ENCODE data around the gene EIF1B. TPM values are rescaled to one million over a fixed set of nuclear protein-coding genes. Genes with fewer than 3 reads are reported as not detected.

The EIF1B gene
- total RNA-seq, 2 experiments from 2014 or later = 112 to 120 TPM

DNA sequence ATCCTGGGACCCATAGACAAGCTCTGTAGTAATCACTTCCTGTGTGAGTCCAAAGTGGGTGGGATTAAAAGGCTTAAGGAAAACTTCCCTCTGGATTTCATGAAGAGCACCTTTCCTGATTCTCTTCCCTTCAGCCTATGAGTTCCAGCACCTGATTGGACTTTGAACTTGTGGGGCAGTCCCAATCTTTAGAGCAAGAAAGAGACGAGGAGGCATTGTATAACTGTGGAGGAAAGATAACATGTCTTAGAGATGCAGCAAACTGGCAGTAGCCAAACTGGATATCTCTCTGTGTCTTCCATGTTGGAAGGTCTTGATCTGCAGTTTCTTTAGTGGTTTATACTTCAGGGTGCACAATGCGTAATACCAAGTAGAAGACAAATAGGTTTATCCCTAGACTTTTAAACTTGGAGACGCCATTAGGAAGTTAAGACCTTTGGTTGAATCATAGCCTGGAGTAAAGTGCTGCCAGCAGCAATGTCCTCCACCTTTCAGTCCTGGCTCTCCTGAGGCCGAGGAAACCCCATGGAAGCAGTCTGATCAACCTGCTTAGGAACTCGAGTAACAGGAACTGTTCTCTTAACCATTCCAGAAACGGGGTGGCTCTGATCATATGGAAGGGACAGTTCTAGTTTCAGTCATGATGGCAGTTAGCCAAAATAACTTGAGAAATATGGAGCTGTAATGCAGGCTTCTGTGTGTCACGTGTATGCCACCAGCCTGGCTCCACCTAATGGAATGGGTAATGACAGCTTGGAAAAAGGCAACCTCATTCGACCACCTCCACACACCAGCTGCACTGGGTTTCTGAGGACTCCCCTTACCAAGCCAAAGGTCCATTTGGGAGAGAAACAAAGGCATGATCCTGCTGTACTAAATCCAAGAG, 4.7 kb downstream of the EIF1B start:
- CTCF ChIA-PET = interaction anchor here (0.9 kb wide), 1 partner anchor 123 kb away, joined by 3 read pairs; no protein-coding TSS in a partner anchor

DNA sequence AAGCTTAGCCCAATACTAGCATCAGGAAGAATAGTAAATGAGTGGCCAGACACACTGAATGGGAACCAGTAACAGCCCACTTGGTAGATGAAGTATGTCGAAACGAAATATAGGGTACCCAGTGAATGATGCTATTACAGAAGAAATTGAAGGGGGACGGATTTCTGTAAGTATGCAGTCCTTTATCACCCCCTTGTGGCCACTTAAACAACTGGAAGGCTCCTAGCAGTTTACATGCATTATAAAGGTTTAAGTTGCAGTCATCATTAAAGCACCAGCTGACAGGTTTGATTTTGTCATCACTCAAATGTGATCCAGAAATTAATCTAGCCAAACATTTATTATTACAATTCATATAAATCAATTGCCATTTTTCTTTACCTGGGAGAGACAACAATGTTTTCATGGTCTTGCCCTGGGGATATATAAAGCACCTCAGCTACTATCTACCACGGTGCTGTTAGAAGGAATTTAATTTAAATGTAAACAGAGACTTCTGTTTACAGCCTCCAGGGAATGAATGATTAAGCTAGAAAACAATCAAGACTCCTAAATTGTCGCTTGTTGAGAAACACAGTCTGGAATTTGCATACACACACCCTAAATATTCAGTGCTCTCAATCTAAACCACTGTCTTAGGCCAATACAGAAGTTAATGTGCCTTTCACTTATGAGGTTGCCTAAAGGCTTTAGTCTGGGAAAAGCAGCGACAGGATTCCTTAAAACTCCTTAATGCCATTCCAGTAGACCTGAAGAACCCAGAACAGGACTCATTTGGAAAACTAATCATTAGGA, 7.8 kb downstream of the EIF1B start:
- ATAC-seq (ENCODE audit: poor library complexity) (peak; percentile 92), DNase-seq (peak in 11 of 14 experiments; percentile 5 to 83 (median 26))
- Mint-ChIP-seq H3K36me3 (ENCODE audit: low read depth) (peaks cover 29% of the 10 kb centered on the region), H3K27me3 (no peaks in the 10 kb centered on the region), H3K4me1 (ENCODE audit: low read depth) (peaks cover 16% of the 10 kb centered on the region), H3K27ac (no peak overlapping the region), H3K9me3 (no peaks in the 10 kb centered on the region), H3K4me3 (no peak overlapping the region)
- CTCF ChIA-PET = interaction anchor here (0.7 to 3.5 kb wide), 7 partner anchors 10 to 870 kb away, joined by 3 to 34 read pairs (median 5); no protein-coding TSS in a partner anchor
- no peaks in the 10 kb centered on the region for H3K27me3 ChIP-seq (ENCODE audit: control insufficient read depth in 1 of 2, insufficient read depth in 2 of 2, low read length in 2 of 2)
- no peaks in the 10 kb centered on the region for H3K9me3 ChIP-seq (ENCODE audit: control insufficient read depth in 1 of 2, insufficient read depth in 1 of 2, low read length in 2 of 2)
- no peaks in the 10 kb centered on the region for H3K4me1 ChIP-seq (ENCODE audit: insufficient read depth, low read length)
- no peak overlapping the region for H3K27ac ChIP-seq (ENCODE audit: low read depth in 1 of 2, low read length in 2 of 2)
- POLR2A ChIA-PET = interaction anchor here (1.2 to 1.3 kb wide), 2 partner anchors 126 to 135 kb away, joined by 3 to 4 read pairs; no protein-coding TSS in a partner anchor
- TF ChIP-seq, protein P1, sequence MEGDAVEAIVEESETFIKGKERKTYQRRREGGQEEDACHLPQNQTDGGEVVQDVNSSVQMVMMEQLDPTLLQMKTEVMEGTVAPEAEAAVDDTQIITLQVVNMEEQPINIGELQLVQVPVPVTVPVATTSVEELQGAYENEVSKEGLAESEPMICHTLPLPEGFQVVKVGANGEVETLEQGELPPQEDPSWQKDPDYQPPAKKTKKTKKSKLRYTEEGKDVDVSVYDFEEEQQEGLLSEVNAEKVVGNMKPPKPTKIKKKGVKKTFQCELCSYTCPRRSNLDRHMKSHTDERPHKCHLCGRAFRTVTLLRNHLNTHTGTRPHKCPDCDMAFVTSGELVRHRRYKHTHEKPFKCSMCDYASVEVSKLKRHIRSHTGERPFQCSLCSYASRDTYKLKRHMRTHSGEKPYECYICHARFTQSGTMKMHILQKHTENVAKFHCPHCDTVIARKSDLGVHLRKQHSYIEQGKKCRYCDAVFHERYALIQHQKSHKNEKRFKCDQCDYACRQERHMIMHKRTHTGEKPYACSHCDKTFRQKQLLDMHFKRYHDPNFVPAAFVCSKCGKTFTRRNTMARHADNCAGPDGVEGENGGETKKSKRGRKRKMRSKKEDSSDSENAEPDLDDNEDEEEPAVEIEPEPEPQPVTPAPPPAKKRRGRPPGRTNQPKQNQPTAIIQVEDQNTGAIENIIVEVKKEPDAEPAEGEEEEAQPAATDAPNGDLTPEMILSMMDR (IDR thresholded peaks at IDR 0.05) = peak; percentile 82
- no peak overlapping the region for H3K4me3 ChIP-seq (ENCODE audit: low read length)
- peaks cover 26% of the 10 kb centered on the region for H3K36me3 ChIP-seq (ENCODE audit: insufficient read depth, low read length)
- intact Hi-C loops (cut with DNase I, micrococcal nuclease) = loop anchor here (1.0 to 5.0 kb wide), 3 partner anchors 125 to 869 kb away; no protein-coding TSS in a partner anchor

More for the DNA sequence above, 4.7 kb downstream of the EIF1B start:
- Mint-ChIP-seq H3K4me3 (no peak overlapping the region), H3K27ac (peak overlapping the region; percentile 43), H3K27me3 (no peaks in the 10 kb centered on the region), H3K4me1 (ENCODE audit: low read depth) (peaks cover 44% of the 10 kb centered on the region), H3K36me3 (ENCODE audit: low read depth) (peaks cover 60% of the 10 kb centered on the region), H3K9me3 (no peaks in the 10 kb centered on the region)
- peak in 2 of 14 experiments; percentile 26 to 28 for DNase-seq
- no peak for ATAC-seq (ENCODE audit: poor library complexity)
- H3K9me3 ChIP-seq (ENCODE audit: control insufficient read depth in 1 of 2, insufficient read depth in 1 of 2, low read length in 2 of 2) = no peaks in the 10 kb centered on the region
- peaks cover 38% of the 10 kb centered on the region for H3K36me3 ChIP-seq (ENCODE audit: insufficient read depth, low read length)
- H3K4me3 ChIP-seq (ENCODE audit: low read length) = no peak overlapping the region
- H3K27ac ChIP-seq (ENCODE audit: low read depth in 1 of 2, low read length in 2 of 2) = no peak overlapping the region
- peaks cover 4% of the 10 kb centered on the region for H3K4me1 ChIP-seq (ENCODE audit: insufficient read depth, low read length)
- POLR2A ChIA-PET = interaction anchor here (0.9 kb wide), 1 partner anchor 10 kb away, joined by 3 read pairs; no protein-coding TSS in a partner anchor
- intact Hi-C loops (cut with DNase I, micrococcal nuclease) = loop anchor here in 1 of 2 experiments (5.0 kb wide), 3 partner anchors 888 to 1698 kb away; partner anchors contain the start of gene RPSA
- TF ChIP-seq, protein P1 (IDR thresholded peaks at IDR 0.05) = no peak
- no peaks in the 10 kb centered on the region for H3K27me3 ChIP-seq (ENCODE audit: control insufficient read depth in 1 of 2, insufficient read depth in 2 of 2, low read length in 2 of 2)

DNA sequence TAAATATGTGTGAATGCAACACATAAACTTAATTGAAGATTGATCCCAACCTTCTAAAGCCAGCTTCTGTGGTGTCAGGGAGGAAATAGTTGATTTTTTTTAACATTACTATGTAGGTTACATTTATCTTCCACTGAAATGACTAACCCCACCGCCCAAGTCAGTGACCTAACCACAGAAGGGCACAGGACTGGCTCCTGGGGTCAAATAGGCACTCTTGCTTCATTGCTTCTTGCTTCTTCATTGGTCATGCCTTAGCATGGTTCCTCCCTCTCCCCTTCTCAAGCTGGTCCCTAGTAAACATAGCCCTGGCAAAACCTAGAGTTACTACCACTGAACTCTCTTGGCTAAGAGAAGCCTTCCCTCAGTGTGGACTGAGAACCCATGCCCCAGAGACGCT, 12.3 kb downstream of the EIF1B start:
- CTCF ChIA-PET = interaction anchor here (0.7 to 1.0 kb wide), 2 partner anchors 13 to 263 kb away, joined by 3 read pairs; no protein-coding TSS in a partner anchor
- H3K4me1 Mint-ChIP-seq (ENCODE audit: low read depth) = peaks cover 3% of the 10 kb centered on the region
- Histone ChIP-seq H3K4me3 (ENCODE audit: low read length) (no peak overlapping the region), H3K36me3 (ENCODE audit: insufficient read depth, low read length) (no peaks in the 10 kb centered on the region), H3K27me3 (ENCODE audit: control insufficient read depth in 1 of 2, insufficient read depth in 2 of 2, low read length in 2 of 2) (no peaks in the 10 kb centered on the region), H3K9me3 (ENCODE audit: control insufficient read depth in 1 of 2, insufficient read depth in 1 of 2, low read length in 2 of 2) (no peaks in the 10 kb centered on the region), H3K4me1 (ENCODE audit: insufficient read depth, low read length) (no peaks in the 10 kb centered on the region), H3K27ac (ENCODE audit: low read depth in 1 of 2, low read length in 2 of 2) (no peak overlapping the region)
- no peaks in the 10 kb centered on the region for H3K27me3 Mint-ChIP-seq
- TF ChIP-seq, protein P1 (IDR thresholded peaks at IDR 0.05) = no peak
- intact Hi-C loops (cut with DNase I, micrococcal nuclease) = no loop called here
- H3K4me3 Mint-ChIP-seq = no peak overlapping the region
- H3K36me3 Mint-ChIP-seq (ENCODE audit: low read depth) = peaks cover 3% of the 10 kb centered on the region
- no peak overlapping the region for H3K27ac Mint-ChIP-seq
- no peaks in the 10 kb centered on the region for H3K9me3 Mint-ChIP-seq
- DNase-seq (no peak), ATAC-seq (ENCODE audit: poor library complexity) (no peak)
- POLR2A ChIA-PET = interaction anchor here (1.1 kb wide), 1 partner anchor 10 kb away, joined by 3 read pairs; no protein-coding TSS in a partner anchor
